Anterior cingulate cortex (tissue), 58 donors: ENCODE results near the gene PPM1L.
A peak's percentile ranks its signal among the peaks of the same experiment; 100 is the strongest.

Source experiments
- DNase-seq, 58 donors: peaks; one replicate each; lab custom pipeline; 2025; lab: John Stamatoyannopoulos, UW

Gene PPM1L

GRCh38 chr3:160804762-160805161 lies 48.7 kb downstream of the PPM1L start:
- peak in 20 of 58 donors; percentile 1 to 42 (median 15) for DNase-seq

DNA sequence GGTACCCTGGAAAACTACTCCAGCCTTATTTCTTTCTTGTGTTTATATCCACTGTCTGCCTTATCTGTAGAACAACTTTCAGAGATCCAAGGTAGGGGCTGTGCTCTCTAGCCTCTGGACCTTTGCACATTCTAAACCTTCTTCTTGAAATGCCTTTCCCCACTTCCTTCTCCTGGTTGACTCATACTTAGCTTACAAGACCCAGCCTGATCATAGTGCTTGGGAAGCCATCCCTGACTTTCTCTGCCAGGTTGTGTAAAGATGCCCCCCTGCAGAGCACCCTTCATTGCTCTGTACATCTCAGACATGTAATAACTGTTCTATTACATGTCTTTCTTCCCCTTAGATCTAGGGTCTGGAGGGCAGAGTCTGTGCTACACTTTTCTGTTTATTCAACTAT lies 50.1 kb downstream of the PPM1L start:
- no peak for DNase-seq

DNA sequence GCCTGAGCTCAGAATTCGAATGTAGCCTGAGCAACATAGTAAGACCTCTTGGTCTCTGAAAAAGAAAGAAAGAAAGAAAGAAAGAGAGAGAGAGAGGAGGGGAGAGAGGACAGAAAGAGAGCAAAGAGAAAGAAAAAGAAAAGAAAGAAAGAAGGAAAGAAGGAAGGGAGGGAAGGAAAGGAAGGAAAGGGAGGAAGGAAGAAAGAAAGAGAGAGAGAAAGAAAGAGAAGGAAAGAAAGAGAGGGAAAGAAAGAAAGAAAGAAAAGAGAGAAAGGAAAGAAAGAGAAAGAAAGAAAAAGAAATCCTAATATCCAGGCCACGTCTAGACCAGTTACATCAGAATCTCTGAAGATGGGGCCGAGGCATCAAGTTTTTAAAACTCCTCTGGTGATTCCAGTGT lies 50.7 kb downstream of the PPM1L start:
- DNase-seq = no peak

GRCh38 chr3:160808838-160809237 lies 52.8 kb downstream of the PPM1L start:
- peak in 12 of 58 donors; percentile 1 to 22 (median 8) for DNase-seq

- DNase-seq = no peak
Measured at GRCh38 chr3:160809453-160809852, 53.4 kb downstream of the PPM1L start.

GRCh38 chr3:160810362-160811236 lies 54.6 kb downstream of the PPM1L start:
- no peak for DNase-seq

GRCh38 chr3:160811237-160811548 lies 55.2 kb downstream of the PPM1L start:
- no peak for DNase-seq

DNA sequence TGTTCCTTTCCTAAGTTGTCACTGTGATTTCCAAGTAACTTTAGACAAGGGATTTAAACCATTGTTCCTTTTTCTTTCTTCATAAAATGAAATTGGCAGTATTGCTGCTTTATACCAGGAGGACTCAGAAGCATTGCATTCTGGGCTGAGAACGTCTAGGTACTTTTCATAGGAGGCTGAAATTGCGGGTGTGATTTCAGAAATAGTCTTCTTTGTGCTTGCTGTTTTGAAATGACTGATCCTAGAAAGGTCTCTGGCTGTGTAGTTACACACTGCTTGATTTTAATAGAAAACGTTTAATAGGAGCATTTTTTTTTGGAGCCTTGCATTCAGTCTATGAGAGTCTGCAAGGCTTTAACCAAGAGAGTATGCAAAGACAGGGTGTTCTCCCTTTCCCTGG lies 56.3 kb downstream of the PPM1L start:
- DNase-seq = no peak

DNA sequence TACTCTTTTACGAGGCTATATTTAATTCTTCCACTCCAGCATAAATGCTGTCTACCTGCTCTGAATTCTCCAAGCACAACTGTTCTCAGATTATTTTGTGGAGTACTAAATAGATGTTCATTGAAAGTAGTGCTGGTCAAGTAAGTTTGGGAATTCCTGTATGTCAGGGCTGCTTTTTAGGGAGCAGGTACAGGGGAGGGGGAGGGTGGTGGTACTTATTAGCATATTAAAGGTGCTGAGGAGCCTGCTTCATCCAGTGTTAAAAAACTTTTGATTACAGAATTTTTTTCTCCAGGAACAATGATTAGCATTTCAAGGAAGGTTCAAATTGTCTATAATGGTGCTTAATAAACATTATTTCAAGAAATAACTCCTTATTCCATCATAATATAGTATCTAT lies 59.2 kb downstream of the PPM1L start:
- DNase-seq = no peak

GRCh38 chr3:160820022-160820421 lies 64.0 kb downstream of the PPM1L start:
- no peak for DNase-seq

GRCh38 chr3:160820430-160820829 lies 64.4 kb downstream of the PPM1L start:
- DNase-seq = no peak

GRCh38 chr3:160822936-160823335 lies 66.9 kb downstream of the PPM1L start:
- no peak for DNase-seq

DNA sequence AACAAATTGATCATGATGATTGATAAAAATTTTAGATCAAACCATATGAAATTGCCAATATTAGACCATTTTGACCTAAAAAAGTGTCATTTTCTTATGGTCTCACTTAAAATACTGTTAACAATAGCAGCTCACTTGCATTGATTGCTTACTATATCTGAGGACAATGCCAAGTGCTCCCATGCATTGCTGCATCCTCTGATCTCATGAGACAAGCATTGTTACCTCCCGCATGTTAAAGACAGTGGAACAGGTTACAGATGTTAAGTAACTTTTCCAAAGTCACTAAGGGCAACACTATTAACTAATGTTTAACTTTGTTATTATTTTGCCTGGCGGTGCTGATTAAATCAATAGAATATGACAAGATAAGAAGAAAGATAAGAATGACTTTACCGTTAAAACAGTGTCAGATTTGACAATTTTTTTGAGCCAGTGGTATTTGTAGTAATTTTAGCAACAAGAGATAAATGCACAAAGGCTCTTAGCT lies 69.3 kb downstream of the PPM1L start:
- DNase-seq = no peak

GRCh38 chr3:160826408-160826807 lies 70.4 kb downstream of the PPM1L start:
- DNase-seq = no peak

- DNase-seq = no peak
Measured at GRCh38 chr3:160826991-160827390, 71.0 kb downstream of the PPM1L start.

GRCh38 chr3:160827516-160827915 lies 71.5 kb downstream of the PPM1L start:
- DNase-seq = no peak

GRCh38 chr3:160828880-160829279 lies 72.8 kb downstream of the PPM1L start:
- no peak for DNase-seq

DNA sequence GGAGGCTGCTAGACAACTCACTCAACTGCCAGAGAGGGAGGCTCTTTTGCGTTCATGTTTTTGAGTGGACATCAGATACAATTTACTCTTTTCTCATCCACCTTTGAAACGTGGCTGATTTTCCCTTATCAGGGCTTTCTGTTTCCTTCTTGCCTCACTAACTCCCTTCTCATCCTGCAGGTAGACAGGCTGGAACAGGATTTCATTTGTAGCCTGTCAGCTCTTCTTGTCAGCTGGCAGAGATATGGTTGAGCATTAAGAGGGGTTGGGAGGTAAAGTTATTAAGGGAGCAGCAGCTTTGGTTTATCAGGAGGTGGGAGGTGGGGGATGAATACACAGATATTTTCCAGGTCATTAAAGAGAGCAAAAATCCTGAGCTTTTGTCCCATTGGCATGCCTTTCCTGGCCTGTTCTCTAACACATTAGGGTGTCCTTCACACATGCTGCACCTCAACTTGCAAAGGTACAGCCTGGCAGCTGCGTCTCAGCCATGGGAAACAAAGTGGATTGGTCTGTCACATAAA lies 73.5 kb downstream of the PPM1L start:
- no peak for DNase-seq

DNA sequence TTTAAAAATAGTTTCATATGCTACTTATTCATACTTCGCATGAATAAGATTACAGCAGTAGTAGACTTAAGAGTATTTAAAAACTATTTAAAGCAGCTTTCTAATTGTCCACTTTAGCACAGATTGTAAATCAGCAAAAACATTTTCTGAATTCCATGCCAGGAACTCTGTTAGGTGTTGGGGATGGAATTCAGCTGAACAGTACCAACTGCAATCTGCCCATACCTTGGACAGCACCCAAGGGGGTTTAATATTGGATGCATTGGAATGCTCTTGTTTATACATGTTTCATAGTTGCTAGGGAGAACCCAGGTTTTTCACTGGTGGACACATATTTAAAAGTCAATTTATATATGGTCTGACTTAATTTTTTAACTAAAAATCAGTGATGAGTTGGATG lies 74.8 kb downstream of the PPM1L start:
- DNase-seq = no peak

- DNase-seq = no peak
Measured at GRCh38 chr3:160831401-160831800, 75.4 kb downstream of the PPM1L start.

- no peak for DNase-seq
Measured at GRCh38 chr3:160837394-160837980, 81.5 kb downstream of the PPM1L start.

DNA sequence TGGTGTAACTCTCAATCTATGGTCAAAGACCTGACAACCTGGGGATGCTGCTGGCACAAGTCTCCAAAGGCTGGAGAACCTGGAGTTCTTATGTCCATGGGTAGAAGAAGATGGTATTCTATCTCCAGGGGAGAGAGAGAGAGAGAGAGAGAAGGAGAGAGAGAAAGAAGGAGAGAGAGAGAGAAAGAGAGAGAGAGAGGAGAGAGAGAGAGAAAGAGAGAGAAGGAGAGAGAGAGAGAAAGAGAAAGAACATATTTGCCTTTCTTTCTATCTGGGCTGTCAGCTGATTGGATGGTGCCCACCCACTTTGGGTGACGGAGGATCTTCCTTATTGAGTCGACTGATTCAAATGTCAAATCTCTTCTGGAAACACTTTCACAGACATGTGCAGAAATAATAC lies 84.6 kb downstream of the PPM1L start:
- DNase-seq = no peak
